Mesothelial cell of epicardium (in vitro differentiated cells): ENCODE data around the gene BMI1. TPM values are rescaled to one million over a fixed set of nuclear protein-coding genes. Genes with fewer than 3 reads are reported as not detected.
"Not testable (repeated sequence)": the region's sequence is repeated elsewhere in the genome, so short reads cannot be mapped to it uniquely, and the experiment has no call there.

Experiments used
- DNase-seq, 2 experiments: peaks; one replicate each; pipeline ENCODE4 v3.0.0; 2021; ENCODE audit warnings: low spot score in 2 of 2; ENCODE audit not compliant: unreplicated experiment in 2 of 2
- H3K27ac Mint-ChIP-seq: 2 replicates; pipeline ENCODE4 v1.8.0; 2021; ENCODE audit warnings: mixed read lengths
- H3K27me3 Mint-ChIP-seq: 2 replicates; pipeline ENCODE4 v1.8.0; 2021; ENCODE audit warnings: low read depth, mixed read lengths
- H3K36me3 Mint-ChIP-seq: 2 replicates; pipeline ENCODE4 v1.8.0; 2021; ENCODE audit warnings: mixed read lengths
- H3K4me1 Mint-ChIP-seq: 2 replicates; pipeline ENCODE4 v1.8.0; 2021; ENCODE audit warnings: mixed read lengths
- H3K4me3 Mint-ChIP-seq: 2 replicates; pipeline ENCODE4 v1.8.0; 2021; ENCODE audit warnings: mild to moderate bottlenecking, moderate library complexity, mixed read lengths
- H3K9me3 Mint-ChIP-seq: 2 replicates; pipeline ENCODE4 v1.8.0; 2021; ENCODE audit warnings: mixed read lengths
- total RNA-seq: library from RNA; stranded (reverse); gene quantifications from 3 replicates; pipeline ENCODE4 v1.2.1, GENCODE V29; 2021
- TF ChIP-seq, protein P1 (sequence below): fragments of 200-600 bp; sonication (generic); IDR thresholded peaks from one replicate; pipeline ENCODE4 v1.5.0; 2021; ENCODE audit warnings: antibody characterized with exemption; ENCODE audit not compliant: unreplicated experiment

BMI1 gene
- total RNA-seq, 1 donor from 2014 or later, result 45.2 TPM

DNA sequence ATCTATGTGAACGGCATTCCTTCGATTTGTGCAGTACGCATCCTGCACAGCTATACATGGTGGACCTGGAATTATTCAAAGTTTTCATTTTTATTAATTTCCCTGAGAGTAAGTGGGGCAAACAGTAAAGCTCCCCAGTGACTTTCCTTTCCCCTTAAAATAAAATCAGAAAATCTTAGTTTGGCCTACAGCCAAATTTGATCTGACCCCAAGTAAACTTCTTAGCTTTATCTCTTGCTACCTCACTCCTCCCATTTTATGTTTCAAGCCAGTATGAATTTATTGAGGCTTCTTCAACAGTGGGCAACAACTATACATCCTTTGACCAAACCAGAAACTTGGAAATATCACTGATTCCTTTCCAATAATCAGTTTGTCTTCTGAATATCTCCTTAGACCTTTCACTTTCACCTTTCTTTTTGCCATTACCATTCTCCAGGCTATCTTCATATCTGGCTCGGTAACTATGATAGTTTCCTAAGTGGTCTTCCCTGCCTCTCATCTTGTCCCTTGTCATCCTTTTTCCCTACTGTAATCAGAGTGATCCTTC is 35.5 kb downstream of the BMI1 start:
- DNase-seq, result no peak
- TF ChIP-seq, protein P1, sequence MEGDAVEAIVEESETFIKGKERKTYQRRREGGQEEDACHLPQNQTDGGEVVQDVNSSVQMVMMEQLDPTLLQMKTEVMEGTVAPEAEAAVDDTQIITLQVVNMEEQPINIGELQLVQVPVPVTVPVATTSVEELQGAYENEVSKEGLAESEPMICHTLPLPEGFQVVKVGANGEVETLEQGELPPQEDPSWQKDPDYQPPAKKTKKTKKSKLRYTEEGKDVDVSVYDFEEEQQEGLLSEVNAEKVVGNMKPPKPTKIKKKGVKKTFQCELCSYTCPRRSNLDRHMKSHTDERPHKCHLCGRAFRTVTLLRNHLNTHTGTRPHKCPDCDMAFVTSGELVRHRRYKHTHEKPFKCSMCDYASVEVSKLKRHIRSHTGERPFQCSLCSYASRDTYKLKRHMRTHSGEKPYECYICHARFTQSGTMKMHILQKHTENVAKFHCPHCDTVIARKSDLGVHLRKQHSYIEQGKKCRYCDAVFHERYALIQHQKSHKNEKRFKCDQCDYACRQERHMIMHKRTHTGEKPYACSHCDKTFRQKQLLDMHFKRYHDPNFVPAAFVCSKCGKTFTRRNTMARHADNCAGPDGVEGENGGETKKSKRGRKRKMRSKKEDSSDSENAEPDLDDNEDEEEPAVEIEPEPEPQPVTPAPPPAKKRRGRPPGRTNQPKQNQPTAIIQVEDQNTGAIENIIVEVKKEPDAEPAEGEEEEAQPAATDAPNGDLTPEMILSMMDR, result no peak
- Mint-ChIP-seq H3K36me3 (no peaks in the 10 kb centered on the region), H3K4me3 (no peak overlapping the region), H3K9me3 (no peaks in the 10 kb centered on the region), H3K27me3 (no peaks in the 10 kb centered on the region), H3K4me1 (peaks cover 7% of the 10 kb centered on the region), H3K27ac (no peak overlapping the region)

DNA sequence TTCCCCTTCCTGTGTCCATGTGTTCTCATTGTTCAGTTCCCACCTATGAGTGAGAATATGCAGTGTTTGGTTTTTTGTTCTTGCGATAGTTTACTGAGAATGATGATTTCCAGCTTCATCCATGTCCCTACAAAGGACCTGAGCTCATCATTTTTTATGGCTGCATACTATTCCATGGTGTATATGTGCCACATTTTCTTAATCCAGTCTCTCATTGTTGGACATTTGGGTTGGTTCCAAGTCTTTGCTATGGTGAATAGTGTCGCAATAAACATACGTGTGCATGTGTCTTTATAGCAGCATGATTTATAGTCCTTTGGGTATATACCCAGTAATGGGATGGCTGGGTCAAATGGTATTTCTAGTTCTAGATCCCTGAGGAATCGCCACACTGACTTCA is 36.9 kb downstream of the BMI1 start:
- not testable (repeated sequence) for H3K9me3 Mint-ChIP-seq, H3K27me3 Mint-ChIP-seq, H3K4me1 Mint-ChIP-seq

DNA sequence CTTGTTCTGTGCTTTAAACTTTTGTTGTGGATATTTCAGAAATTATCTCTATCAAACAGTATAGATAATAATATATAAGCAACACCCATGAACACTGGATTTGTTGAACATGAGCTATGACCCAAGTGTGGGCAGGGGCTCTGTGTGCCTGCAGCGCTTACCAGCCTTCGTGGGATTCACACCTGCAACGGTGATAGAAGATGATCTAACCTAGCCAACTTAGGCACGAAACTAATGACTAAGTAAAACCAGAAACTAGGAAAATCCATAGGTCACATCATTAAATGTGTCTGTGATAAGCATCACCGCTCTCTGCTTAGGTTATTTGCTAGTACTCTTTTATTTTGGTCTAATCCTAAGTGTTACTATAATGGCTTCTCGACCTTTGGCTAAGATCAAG is 42.4 kb downstream of the BMI1 start:
- Mint-ChIP-seq H3K36me3 (no peaks in the 10 kb centered on the region), H3K27ac (no peak overlapping the region)

More for the DNA sequence above, 36.9 kb downstream of the BMI1 start:
- H3K36me3 Mint-ChIP-seq, H3K27ac Mint-ChIP-seq, DNase-seq, H3K4me3 Mint-ChIP-seq: not testable (repeated sequence)

DNA sequence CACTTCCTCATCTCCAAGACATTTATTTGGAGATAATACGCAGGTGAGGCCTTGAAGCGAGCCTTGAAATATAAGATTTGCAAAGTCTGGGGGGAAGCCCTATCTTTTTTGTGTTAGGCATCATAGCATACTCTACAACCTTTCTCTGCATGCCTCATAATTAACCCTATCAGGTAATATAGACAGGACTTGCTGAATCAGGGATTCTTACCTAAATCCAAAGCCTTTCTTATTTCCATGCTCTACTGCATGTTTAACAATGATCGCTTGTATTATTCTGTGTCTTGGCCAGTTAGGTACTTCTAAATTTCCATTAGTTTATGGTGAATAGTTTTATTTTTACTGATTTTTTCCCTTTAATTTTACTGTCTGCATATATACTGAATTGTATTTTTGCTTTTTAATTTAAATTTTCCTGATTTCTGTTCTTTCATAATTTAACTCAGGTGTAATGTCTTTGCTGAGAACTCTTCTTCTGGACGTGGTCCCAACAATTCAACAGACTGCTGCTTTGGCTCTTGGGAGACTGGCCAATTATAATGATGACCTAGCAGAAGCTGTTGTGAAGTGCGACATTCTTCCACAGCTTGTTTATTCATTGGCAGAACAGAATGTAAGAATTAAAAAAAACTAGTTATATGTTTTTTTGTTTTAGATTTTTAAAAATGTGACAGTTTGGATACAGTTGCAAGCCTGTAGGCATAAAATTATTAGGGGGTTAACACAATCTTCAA is 43.7 kb downstream of the BMI1 start:
- TF ChIP-seq, protein P1, result no peak
- H3K4me1 Mint-ChIP-seq, result peaks cover 4% of the 10 kb centered on the region
- no peak overlapping the region for H3K4me3 Mint-ChIP-seq
- no peaks in the 10 kb centered on the region for H3K9me3 Mint-ChIP-seq
- H3K36me3 Mint-ChIP-seq, result no peaks in the 10 kb centered on the region
- H3K27me3 Mint-ChIP-seq, result no peaks in the 10 kb centered on the region
- DNase-seq, result no peak
- H3K27ac Mint-ChIP-seq, result no peak overlapping the region

More for the DNA sequence above, 42.4 kb downstream of the BMI1 start:
- DNase-seq, result no peak
- Mint-ChIP-seq H3K4me1 (peaks cover 4% of the 10 kb centered on the region), H3K4me3 (no peak overlapping the region), H3K27me3 (no peaks in the 10 kb centered on the region), H3K9me3 (no peaks in the 10 kb centered on the region)
- TF ChIP-seq, protein P1, result no peak

DNA sequence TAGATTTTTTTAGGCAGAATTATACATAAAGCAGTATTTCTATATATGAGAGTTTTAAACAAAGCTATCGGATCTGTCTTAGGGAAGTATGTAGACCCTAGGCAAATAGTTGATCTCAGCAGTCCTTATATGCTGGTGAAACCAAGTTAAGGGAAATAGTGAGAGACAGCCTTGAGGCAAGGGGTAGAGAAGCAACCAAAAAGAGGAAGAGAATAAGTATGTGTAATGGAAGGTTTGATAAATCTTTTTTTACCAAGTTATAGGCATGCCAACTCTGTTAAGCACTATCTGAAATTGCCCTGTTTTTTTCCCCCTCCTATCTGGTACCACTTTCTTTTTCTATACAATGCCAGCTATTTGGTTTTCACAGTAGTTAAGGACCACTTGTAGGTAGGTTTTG is 44.3 kb downstream of the BMI1 start:
- H3K9me3 Mint-ChIP-seq, result no peaks in the 10 kb centered on the region
- H3K36me3 Mint-ChIP-seq, result no peaks in the 10 kb centered on the region
- H3K27me3 Mint-ChIP-seq, result no peaks in the 10 kb centered on the region
- peaks cover 4% of the 10 kb centered on the region for H3K4me1 Mint-ChIP-seq
- no peak for DNase-seq
- H3K4me3 Mint-ChIP-seq, result no peak overlapping the region
- H3K27ac Mint-ChIP-seq, result no peak overlapping the region
- TF ChIP-seq, protein P1, result no peak

DNA sequence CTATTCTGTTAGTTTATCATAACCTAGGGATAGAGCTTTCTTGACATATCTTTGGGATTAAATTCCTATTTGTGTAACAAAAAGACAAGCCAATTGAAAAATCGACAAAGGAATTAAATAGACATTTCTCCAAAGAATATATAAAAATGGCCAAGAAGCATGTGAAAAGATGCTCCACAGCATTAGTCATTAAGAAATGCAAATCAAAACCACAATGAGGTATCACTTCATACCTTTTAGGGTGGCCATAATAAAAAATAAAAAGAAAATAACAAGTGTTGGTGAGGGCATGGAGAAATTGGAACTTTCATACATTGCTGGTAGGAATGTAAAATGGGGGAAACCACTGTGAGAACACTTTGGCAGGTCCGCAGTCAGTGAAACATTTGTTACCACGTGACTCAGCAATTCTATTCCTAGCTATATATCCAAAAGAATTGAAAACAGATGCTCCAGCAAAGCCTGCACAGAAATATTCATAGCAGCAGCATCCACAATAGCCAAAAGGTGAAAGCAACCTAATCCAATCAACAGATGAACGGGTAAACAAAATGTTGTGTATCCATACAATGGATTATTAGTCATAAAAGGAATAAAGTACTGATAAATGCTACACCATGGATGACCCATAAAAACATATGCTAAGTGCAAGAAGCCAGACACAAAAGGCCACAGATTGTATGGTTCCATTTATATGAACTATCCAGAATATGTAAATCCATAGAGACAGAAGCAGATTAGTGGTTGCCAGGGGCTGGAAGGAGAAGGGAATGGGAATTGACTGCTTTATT is 44.9 kb downstream of the BMI1 start:
- no peak overlapping the region for H3K4me3 Mint-ChIP-seq
- H3K36me3 Mint-ChIP-seq, result no peaks in the 10 kb centered on the region
- H3K9me3 Mint-ChIP-seq, result no peaks in the 10 kb centered on the region
- DNase-seq, result no peak
- TF ChIP-seq, protein P1, result no peak
- H3K27me3 Mint-ChIP-seq, result no peaks in the 10 kb centered on the region
- H3K4me1 Mint-ChIP-seq, result peaks cover 4% of the 10 kb centered on the region
- H3K27ac Mint-ChIP-seq, result no peak overlapping the region
